IPS-20b (cell line): ENCODE measurements around the gene PPP1R9B.

Experiments
- H3K27ac ChIP-seq: one replicate; pipeline ENCODE4 v1.5.1; 2013; ENCODE audit warnings: low read length
- H3K27me3 ChIP-seq: 2 replicates; pipeline ENCODE4 v1.6.1; 2013; ENCODE audit warnings: mild to moderate bottlenecking, low read length, inconsistent platforms; ENCODE audit not compliant: insufficient read depth
- H3K36me3 ChIP-seq: 2 replicates; pipeline ENCODE4 v1.6.1; 2013; ENCODE audit warnings: low read depth, mild to moderate bottlenecking, inconsistent platforms, low read length, moderate library complexity; ENCODE audit not compliant: insufficient read depth
- H3K4me1 ChIP-seq: 2 replicates; pipeline ENCODE4 v1.6.1; 2013; ENCODE audit warnings: mild to moderate bottlenecking, control low read depth, inconsistent platforms, low read length, moderate library complexity; ENCODE audit not compliant: insufficient read depth
- H3K4me3 ChIP-seq: 2 replicates; pipeline ENCODE4 v1.5.1; 2013; ENCODE audit warnings: mild to moderate bottlenecking, low read length, inconsistent platforms
- H3K9ac ChIP-seq: 2 replicates; pipeline ENCODE4 v1.6.1; 2013; ENCODE audit warnings: low read depth, mild to moderate bottlenecking, inconsistent platforms, low read length, moderate library complexity
- H3K9me3 ChIP-seq: 2 replicates; pipeline ENCODE4 v1.6.1; 2013; ENCODE audit warnings: mild to moderate bottlenecking, low read depth, low read length, inconsistent platforms; ENCODE audit not compliant: insufficient read depth

The PPP1R9B gene

DNA sequence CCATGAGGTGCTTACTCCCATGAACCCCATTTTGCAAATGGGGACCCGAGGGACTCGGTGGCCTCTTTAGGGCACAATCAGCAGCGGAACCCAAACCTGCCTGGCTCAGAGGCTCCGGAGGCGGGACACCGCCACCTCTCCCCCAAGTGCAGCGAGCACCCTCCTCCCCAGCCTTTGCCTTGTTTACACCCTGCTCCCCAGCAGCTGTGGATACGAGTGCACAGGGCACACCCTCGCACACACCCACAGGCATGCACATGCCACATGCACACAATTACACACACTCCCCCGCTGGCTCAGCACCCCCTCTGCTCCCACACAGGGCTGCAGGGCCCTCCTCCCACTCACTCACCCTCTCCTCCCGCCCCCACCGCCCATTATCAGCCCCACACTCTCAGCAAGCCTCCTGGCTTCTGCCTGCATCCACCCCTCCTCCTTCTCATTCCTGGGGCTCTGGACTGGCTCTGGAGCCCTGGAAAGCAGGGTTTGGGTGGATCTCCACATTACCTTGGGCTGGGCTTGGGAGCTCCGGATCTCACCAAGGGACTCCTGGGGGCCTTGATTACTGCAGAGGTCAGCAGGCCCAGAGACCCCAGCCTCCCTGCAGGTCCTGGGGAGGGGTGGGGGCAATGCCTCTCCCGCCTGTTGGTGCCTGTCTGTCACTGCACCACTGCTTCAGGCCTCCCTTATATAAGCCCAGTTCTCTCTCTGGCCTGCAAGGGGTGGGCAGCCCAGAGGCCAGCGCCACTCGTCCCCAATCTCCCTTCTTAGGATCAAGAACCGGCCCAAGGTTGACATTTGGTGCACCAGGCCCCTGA, 48.9 kb downstream of the PPP1R9B start:
- no peak overlapping the region for H3K27ac ChIP-seq
- no peak overlapping the region for H3K9ac ChIP-seq
- H3K9me3 ChIP-seq: no peaks in the 10 kb centered on the region
- peak overlapping the region; percentile 25; the same call in 1 of the 2 replicates for H3K4me3 ChIP-seq
- H3K4me1 ChIP-seq: peaks cover 14% of the 10 kb centered on the region; the same call in 1 of the 2 replicates
- H3K27me3 ChIP-seq: no peaks in the 10 kb centered on the region
- H3K36me3 ChIP-seq: peaks cover 4% of the 10 kb centered on the region; the same call in 1 of the 2 replicates

DNA sequence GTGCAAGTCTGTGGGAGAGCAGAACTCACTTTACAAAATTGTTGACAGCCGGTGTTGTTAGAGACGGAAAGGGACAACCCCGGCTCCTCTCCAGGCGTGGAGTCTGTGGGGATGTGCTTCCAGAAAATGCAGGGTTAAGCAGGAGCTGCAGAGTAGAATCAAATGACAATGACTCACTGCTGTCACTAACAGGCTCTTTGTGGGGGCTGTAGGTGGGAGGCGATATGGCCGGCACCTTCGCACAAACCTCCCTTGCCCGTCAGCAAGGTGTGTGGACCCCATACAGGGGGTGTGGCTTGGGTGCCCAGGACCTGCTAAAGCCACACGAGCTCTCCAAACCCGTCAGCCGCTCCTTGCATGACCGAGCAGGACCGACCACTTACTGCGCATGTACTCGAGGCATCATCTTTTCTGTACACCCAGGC, 49.5 kb downstream of the PPP1R9B start:
- Histone ChIP-seq H3K27me3 (no peaks in the 10 kb centered on the region), H3K36me3 (peaks cover 4% of the 10 kb centered on the region; the same call in 1 of the 2 replicates), H3K9me3 (no peaks in the 10 kb centered on the region), H3K4me3 (peak overlapping the region; percentile 25; the same call in 1 of the 2 replicates), H3K4me1 (peaks cover 17% of the 10 kb centered on the region; the same call in 1 of the 2 replicates), H3K27ac (no peak overlapping the region), H3K9ac (no peak overlapping the region; the same call in 1 of the 2 replicates)

- Histone ChIP-seq H3K36me3 (peaks cover 4% of the 10 kb centered on the region; the same call in 1 of the 2 replicates), H3K27me3 (no peaks in the 10 kb centered on the region), H3K9me3 (no peaks in the 10 kb centered on the region), H3K4me3 (0 out of 2 replicates have a peak overlapping the region, but pooled peaks have one; percentile 25), H3K4me1 (peaks cover 17% of the 10 kb centered on the region; the same call in 1 of the 2 replicates), H3K27ac (no peak overlapping the region), H3K9ac (no peak overlapping the region; the same call in 1 of the 2 replicates)
Measured at GRCh38 chr17:50100480-50100883, 50.0 kb downstream of the PPP1R9B start.

DNA sequence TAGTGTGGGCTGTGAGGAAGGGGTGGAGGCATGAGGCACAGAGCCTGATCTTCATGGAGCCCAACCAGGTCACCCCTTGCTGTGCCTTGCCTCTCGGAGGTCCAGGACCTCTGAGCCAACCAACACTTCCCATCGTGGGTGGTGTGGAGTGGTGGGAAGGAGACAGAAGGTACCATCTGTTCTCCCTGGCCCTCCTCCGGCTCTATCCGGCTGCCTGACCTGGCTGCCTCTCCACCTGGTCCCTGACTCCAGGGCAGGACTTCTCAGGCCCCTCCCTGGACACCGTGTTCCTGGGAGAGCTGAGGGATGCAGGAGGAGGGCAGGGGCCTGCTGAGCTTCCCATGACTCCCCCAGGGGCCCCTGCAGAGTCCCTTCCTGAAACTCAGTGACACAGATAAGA, 51.5 kb downstream of the PPP1R9B start:
- H3K4me1 ChIP-seq: peaks cover 17% of the 10 kb centered on the region; the same call in 1 of the 2 replicates
- H3K27ac ChIP-seq: no peak overlapping the region
- no peak overlapping the region for H3K4me3 ChIP-seq
- no peaks in the 10 kb centered on the region for H3K27me3 ChIP-seq
- no peaks in the 10 kb centered on the region for H3K9me3 ChIP-seq
- peaks cover 4% of the 10 kb centered on the region; the same call in 1 of the 2 replicates for H3K36me3 ChIP-seq
- no peak overlapping the region for H3K9ac ChIP-seq

DNA sequence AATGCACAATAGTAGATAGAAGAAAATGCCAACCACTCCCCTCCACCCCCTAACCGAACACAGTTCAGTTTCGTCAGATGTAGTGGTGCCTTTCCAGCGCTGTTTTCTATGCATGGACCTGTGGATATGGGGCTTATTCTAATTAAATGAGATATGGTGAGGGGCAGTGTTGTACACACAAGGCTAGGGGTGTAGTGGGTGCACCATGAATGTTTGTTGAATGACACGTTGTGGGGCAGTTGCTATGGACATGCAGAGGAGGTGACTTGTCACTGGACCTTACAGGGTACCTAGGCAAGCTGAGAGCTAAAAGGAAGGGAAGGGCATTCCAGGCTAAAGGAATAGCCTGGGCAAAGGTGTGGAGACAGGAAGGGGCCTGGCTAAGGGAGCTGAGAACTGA, 51.9 kb downstream of the PPP1R9B start:
- Histone ChIP-seq H3K4me1 (peaks cover 17% of the 10 kb centered on the region; the same call in 1 of the 2 replicates), H3K4me3 (no peak overlapping the region), H3K27ac (no peak overlapping the region), H3K36me3 (peaks cover 4% of the 10 kb centered on the region; the same call in 1 of the 2 replicates), H3K9me3 (no peaks in the 10 kb centered on the region), H3K27me3 (no peaks in the 10 kb centered on the region), H3K9ac (no peak overlapping the region)

- H3K36me3 ChIP-seq: peaks cover 4% of the 10 kb centered on the region; the same call in 1 of the 2 replicates
- H3K9ac ChIP-seq: no peak overlapping the region
- no peak overlapping the region for H3K27ac ChIP-seq
- H3K27me3 ChIP-seq: no peaks in the 10 kb centered on the region
- H3K4me3 ChIP-seq: no peak overlapping the region
- H3K4me1 ChIP-seq: peaks cover 17% of the 10 kb centered on the region; the same call in 1 of the 2 replicates
- no peaks in the 10 kb centered on the region for H3K9me3 ChIP-seq
Measured at GRCh38 chr17:50097926-50098325, 52.6 kb downstream of the PPP1R9B start.

GRCh38 chr17:50097455-50097854, 53.0 kb downstream of the PPP1R9B start:
- Histone ChIP-seq H3K27ac (no peak overlapping the region), H3K9me3 (no peaks in the 10 kb centered on the region), H3K9ac (no peak overlapping the region), H3K36me3 (peaks cover 4% of the 10 kb centered on the region; the same call in 1 of the 2 replicates), H3K27me3 (no peaks in the 10 kb centered on the region), H3K4me3 (no peak overlapping the region), H3K4me1 (peaks cover 17% of the 10 kb centered on the region; the same call in 1 of the 2 replicates)

DNA sequence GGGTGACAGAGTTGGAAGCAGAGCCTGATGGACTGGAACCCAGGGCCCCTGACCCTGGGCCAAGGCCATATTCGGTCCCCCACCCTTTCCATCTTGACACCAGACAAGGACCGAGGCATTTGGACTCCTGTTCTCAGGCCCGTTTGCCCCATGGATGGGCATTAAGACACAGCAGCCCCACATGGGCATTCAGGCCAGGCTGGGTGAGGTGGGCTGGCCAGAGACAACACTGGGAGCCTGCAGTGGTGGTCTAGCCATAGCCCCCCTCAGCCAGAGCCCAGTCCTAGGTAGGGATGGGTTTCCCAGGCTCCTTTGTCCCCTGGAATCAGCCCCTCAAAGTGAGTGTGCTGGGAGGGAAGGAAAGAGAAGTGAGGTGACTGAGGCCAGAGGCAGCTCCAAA, 53.7 kb downstream of the PPP1R9B start:
- Histone ChIP-seq H3K4me3 (no peak overlapping the region), H3K9me3 (no peaks in the 10 kb centered on the region), H3K27me3 (no peaks in the 10 kb centered on the region), H3K27ac (no peak overlapping the region), H3K36me3 (peaks cover 4% of the 10 kb centered on the region; the same call in 1 of the 2 replicates), H3K4me1 (peaks cover 16% of the 10 kb centered on the region; the same call in 1 of the 2 replicates), H3K9ac (no peak overlapping the region)

DNA sequence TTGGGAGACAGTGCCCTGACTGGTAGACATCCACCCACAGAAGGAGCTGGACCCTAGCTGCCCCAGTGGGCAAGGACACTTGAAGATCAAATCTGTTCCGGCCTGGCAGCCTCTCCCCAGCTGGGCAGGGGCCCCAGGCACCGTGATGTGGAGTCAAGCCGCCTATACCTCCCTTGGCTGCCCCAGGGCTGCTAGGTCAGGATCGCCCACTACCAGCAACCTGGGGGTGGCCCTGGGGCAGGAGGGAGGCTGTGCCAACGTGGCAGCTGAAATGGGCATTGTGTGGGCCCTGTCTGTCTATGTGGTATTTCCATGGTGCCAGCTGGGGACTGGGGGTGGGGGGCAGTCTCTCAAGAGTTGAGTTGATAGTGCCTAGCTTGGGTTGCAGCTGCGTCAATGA, 54.4 kb downstream of the PPP1R9B start:
- H3K9ac ChIP-seq: peak overlapping the region; percentile 79; the same call in 1 of the 2 replicates
- no peaks in the 10 kb centered on the region for H3K27me3 ChIP-seq
- no peaks in the 10 kb centered on the region for H3K9me3 ChIP-seq
- peaks cover 4% of the 10 kb centered on the region; the same call in 1 of the 2 replicates for H3K36me3 ChIP-seq
- peaks cover 9% of the 10 kb centered on the region; the same call in 1 of the 2 replicates for H3K4me1 ChIP-seq
- H3K27ac ChIP-seq: no peak overlapping the region
- H3K4me3 ChIP-seq: peak overlapping the region; percentile 74

DNA sequence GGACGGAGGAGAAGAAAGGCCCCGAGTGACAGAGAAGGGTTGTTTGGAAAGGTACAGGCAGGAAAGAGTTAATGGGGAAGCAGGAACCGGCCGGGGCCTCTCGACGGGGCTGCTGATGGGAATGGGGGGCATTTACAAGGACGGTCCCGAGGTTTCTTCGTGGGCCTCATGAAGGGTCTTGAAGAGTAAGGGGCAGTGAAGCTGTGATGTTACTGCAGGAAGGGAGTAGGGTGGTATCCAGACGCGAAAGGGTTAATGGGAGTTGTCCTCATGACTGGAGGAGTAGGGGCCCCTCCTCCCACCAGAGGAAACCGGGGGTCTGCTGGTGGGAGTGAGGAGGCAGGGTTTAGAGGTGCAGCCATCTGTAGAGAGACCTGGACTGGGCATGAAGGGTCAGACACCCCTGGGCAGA, 54.8 kb downstream of the PPP1R9B start:
- Histone ChIP-seq H3K27me3 (no peaks in the 10 kb centered on the region), H3K9me3 (no peaks in the 10 kb centered on the region), H3K27ac (no peak overlapping the region), H3K4me3 (peak overlapping the region; percentile 74), H3K9ac (peak overlapping the region; percentile 79; the same call in 1 of the 2 replicates), H3K36me3 (peaks cover 4% of the 10 kb centered on the region; the same call in 1 of the 2 replicates), H3K4me1 (peaks cover 5% of the 10 kb centered on the region; the same call in 1 of the 2 replicates)

DNA sequence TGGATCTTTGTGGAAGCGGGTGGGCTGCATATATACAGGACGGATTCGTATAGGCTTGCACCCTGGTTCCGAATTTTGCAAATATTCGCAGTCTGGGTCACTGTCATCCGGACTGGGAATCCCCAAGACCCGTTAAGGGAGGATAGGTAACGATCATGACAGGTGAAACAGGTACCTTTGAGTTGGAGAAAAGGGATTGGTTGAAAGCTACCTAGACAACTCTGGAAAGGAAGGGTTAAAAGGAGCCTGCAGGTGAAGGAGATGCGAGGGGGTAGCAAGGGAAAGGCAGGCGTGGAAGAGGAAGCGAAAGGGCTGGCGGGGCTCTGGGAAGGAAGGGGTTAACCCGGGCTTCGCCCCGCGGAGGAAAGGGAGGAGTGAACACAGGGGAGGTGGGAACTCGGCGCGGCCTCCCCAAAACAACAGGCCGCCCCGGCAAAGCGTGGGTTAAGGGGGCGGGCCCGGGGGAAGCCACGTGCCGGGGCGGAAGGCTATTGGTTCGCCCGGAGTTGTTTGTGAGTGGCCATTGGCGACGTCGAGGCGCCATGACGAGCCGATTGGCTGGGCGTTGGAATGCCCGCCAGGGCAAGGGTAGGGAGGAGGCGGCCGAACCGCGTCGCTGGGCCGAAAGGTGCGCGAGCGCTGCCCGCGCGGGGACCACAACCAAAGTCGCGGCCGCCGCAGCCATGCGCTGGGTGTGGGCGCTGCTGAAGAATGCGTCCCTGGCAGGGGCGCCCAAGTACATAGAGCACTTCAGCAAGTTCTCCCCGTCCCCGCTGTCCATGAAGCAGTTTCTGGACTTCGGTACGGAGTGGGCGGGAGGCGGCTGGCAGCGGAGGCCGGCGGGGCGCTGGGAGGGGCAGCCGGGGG, 55.5 kb downstream of the PPP1R9B start, which contains the start of gene PDK2:
TSS of gene PDK2 (plus strand) at position 599 of the 867 bp plus-strand sequence. CDS start at position 684, 85 bp downstream.
- peaks cover 4% of the 10 kb centered on the region; the same call in 1 of the 2 replicates for H3K36me3 ChIP-seq
- H3K27me3 ChIP-seq: no peaks in the 10 kb centered on the region
- H3K4me3 ChIP-seq: peak within 1 kb of the TSS; percentile 74
- peaks cover 3% of the 10 kb centered on the region; the same call in 1 of the 2 replicates for H3K4me1 ChIP-seq
- H3K9me3 ChIP-seq: no peaks in the 10 kb centered on the region
- H3K27ac ChIP-seq: no peak within 1 kb of the TSS
- H3K9ac ChIP-seq: peak within 1 kb of the TSS; percentile 79; the same call in 1 of the 2 replicates
